ENCODE data around the gene PHLDA2. TPM values are rescaled to one million over a fixed set of nuclear protein-coding genes. Genes with fewer than 3 reads are reported as not detected.
A peak's percentile ranks its signal among the peaks of the same experiment; 100 is the strongest.

PHLDA2 gene
- total and polyA plus RNA-seq, 2 of the 13 experiments (the other 11 are each of a cell fraction or from before 2014, with no cell fraction given): 0.55 to 0.78 TPM

DNA sequence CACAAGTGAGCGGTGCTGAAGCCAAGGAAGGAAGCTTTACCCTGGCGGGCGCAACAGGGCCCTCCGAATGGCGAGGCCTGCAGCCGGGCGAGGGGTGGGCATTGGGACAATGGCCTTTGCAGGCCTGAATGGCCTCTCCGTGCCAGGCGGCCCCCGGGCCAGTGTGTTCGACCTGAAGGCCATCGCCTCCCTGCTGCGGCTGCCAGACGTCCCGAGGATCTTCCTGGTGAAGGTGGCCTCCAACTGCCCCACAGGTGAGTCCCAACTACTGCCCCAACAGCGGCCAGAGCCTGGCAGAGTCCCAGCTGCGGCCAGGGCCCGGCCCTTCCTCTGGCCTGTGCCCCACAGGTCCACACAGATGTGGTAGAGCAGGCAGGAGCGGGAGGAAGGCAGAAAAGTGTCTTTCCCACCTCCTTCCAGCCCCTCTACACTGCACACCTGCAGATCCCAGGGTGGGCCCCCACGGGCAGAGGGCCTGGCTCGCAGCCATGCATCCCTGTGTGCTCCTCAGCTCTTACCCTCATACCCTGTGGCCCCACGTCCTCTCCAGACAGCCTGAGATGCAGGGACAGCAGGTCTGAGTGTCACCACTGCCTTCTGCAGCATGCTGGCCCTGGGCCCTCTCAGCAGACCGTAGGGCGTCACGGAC lies 11.3 kb downstream of the PHLDA2 start (continued):
- TF ChIP-seq, protein P1, sequence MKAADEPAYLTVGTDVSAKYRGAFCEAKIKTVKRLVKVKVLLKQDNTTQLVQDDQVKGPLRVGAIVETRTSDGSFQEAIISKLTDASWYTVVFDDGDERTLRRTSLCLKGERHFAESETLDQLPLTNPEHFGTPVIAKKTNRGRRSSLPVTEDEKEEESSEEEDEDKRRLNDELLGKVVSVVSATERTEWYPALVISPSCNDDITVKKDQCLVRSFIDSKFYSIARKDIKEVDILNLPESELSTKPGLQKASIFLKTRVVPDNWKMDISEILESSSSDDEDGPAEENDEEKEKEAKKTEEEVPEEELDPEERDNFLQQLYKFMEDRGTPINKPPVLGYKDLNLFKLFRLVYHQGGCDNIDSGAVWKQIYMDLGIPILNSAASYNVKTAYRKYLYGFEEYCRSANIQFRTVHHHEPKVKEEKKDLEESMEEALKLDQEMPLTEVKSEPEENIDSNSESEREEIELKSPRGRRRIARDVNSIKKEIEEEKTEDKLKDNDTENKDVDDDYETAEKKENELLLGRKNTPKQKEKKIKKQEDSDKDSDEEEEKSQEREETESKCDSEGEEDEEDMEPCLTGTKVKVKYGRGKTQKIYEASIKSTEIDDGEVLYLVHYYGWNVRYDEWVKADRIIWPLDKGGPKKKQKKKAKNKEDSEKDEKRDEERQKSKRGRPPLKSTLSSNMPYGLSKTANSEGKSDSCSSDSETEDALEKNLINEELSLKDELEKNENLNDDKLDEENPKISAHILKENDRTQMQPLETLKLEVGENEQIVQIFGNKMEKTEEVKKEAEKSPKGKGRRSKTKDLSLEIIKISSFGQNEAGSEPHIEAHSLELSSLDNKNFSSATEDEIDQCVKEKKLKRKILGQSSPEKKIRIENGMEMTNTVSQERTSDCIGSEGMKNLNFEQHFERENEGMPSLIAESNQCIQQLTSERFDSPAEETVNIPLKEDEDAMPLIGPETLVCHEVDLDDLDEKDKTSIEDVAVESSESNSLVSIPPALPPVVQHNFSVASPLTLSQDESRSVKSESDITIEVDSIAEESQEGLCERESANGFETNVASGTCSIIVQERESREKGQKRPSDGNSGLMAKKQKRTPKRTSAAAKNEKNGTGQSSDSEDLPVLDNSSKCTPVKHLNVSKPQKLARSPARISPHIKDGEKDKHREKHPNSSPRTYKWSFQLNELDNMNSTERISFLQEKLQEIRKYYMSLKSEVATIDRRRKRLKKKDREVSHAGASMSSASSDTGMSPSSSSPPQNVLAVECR (CRISPR knock-in tag; IDR thresholded peaks at IDR 0.05; ENCODE audit: borderline replicate concordance): no peak
- TF ChIP-seq ATF1 (CRISPR knock-in tag; IDR thresholded peaks at IDR 0.05): no peak

DNA sequence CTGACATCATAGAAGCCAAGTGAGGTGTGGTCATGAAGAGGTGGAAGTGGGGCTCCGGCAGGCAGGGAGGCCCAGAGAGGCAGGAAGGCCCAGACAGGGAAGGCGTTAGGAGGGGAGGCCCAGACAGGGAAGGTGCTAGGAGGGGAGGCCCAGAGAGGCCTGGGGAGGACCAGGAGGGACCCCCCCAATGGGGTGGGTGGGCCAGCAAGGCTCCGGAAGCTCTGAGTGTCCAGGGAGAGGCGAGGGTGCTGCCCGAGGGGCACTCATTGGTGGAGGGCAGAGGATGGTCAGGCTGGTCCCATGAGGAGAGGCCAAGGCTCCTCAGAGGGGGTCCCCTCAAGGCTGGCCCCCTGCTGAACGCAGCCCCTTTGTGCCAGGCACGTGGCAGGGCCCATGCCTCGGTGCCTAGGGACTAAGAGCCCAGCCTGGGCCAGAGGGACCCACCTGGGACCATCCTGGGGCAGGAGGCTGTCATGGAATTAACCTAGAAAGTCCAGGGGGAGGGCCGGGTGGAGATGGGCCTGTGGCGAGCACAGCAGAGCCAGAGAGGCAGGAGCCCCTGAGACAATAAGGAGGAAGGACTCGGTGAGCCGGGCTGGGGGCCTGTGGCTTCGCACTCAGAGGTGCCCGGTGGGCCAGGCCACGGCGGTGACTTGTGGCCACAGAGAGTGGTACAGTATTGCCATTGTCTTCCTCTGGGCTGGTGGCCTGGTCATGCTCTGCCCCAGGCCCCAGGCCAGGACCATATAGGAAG lies 12.2 kb downstream of the PHLDA2 start:
- H3K79me2 ChIP-seq (ENCODE audit: insufficient read depth, low read length): no peaks in the 10 kb centered on the region
- H3K4me1 ChIP-seq (ENCODE audit: insufficient read depth, low read length): peaks cover 10% of the 10 kb centered on the region
- no peak for FAIRE-seq
- BruUV-seq (replicated peaks): no TSS peak
- no peaks in the 10 kb centered on the region for H3K36me3 ChIP-seq (replicated peaks in 1 of 2; ENCODE audit: control insufficient read depth in 1 of 2, insufficient read depth in 2 of 2, low read length in 2 of 2)
- no peak for ATAC-seq
- no peaks in the 10 kb centered on the region for H4K20me1 ChIP-seq (ENCODE audit: insufficient read depth, low read length)
- no peak overlapping the region for H3K9ac ChIP-seq (ENCODE audit: insufficient read depth, low read depth, low read length)
- DNase-seq (ENCODE audit: low spot score): no peak
- intact Hi-C loops (cut with micrococcal nuclease; ENCODE audit: unreplicated experiment): no loop called here
- ChIA-PET CTCF (ENCODE audit: low intra/inter-chr PET ratio, low total read pairs) (no interaction called here), POLR2A (no interaction called here)
- H3K4me3 ChIP-seq (replicated peaks in 1 of 3; ENCODE audit: insufficient read depth in 1 of 3, low read depth in 2 of 3, low read length in 3 of 3): no peak overlapping the region
- no peaks in the 10 kb centered on the region for H3K27me3 ChIP-seq (ENCODE audit: control insufficient read depth in 1 of 2, insufficient read depth in 2 of 2, low read length in 2 of 2)
- H3K27ac ChIP-seq (ENCODE audit: extremely low read length, insufficient read depth, low read length): no peak overlapping the region
- no peak overlapping the region for H3K4me2 ChIP-seq (ENCODE audit: low read depth, low read length)
- no peaks in the 10 kb centered on the region for H3K9me3 ChIP-seq (ENCODE audit: low read length)
- in situ Hi-C loops (cut with HindIII; ENCODE audit: extremely low pct_ligation_motif_present, low pct_unique_long_range_greater_than_20kb): no loop called here
- WGBS (ENCODE audit: low lambda C conversion rate): 94% methylated on average over 5 of the region's 16 CpGs
- H2AFZ ChIP-seq (ENCODE audit: low read length): no peak overlapping the region
- TF ChIP-seq GTF2F1 (IDR thresholded peaks at IDR 0.05; ENCODE audit: low read length): no peak
- TF ChIP-seq AGO2 (optimal IDR thresholded peaks at IDR 0.05; ENCODE audit: low read depth, low read length): peak; percentile 21
- TF ChIP-seq, protein P2, sequence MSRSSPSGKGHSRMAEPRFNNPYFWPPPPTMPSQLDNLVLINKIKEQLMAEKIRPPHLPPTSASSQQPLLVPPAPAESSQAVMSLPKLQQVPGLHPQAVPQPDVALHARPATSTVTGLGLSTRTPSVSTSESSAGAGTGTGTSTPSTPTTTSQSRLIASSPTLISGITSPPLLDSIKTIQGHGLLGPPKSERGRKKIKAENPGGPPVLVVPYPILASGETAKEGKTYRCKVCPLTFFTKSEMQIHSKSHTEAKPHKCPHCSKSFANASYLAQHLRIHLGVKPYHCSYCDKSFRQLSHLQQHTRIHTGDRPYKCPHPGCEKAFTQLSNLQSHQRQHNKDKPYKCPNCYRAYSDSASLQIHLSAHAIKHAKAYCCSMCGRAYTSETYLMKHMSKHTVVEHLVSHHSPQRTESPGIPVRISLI (CRISPR knock-in tag; IDR thresholded peaks at IDR 0.05; ENCODE audit: borderline replicate concordance): no peak
- TF ChIP-seq ZBTB3 (CRISPR knock-in tag; IDR thresholded peaks at IDR 0.05; ENCODE audit: borderline replicate concordance, low read depth): no peak
- TF ChIP-seq, protein P3, sequence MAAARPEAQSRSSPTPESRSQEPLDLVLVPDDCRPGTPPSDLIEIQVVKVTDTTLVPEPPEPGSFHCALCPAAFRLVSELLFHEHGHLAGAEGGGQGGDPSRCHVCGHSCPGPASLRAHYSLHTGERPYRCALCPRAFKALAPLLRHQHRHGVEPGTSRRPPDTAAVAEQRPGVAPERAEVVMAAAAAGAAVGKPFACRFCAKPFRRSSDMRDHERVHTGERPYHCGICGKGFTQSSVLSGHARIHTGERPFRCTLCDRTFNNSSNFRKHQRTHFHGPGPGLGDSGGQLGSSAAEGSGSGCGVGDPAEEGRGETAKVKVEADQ (CRISPR knock-in tag; IDR thresholded peaks at IDR 0.05; ENCODE audit: borderline replicate concordance): no peak
- no peak for TF ChIP-seq ZNF543 (CRISPR knock-in tag; IDR thresholded peaks at IDR 0.05)
- TF ChIP-seq, protein P4, sequence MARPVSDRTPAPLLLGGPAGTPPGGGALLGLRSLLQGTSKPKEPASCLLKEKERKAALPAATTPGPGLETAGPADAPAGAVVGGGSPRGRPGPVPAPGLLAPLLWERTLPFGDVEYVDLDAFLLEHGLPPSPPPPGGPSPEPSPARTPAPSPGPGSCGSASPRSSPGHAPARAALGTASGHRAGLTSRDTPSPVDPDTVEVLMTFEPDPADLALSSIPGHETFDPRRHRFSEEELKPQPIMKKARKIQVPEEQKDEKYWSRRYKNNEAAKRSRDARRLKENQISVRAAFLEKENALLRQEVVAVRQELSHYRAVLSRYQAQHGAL (CRISPR knock-in tag; IDR thresholded peaks at IDR 0.05; ENCODE audit: not compliant biosample characterization): no peak
- no peak for TF ChIP-seq BCL6 (CRISPR knock-in tag; IDR thresholded peaks at IDR 0.05)

All from HepG2 (cell line).